ENCODE data around the gene COPS9. TPM values are rescaled to one million over a fixed set of nuclear protein-coding genes. Genes with fewer than 3 reads are reported as not detected.

Gene COPS9
- total and polyA plus RNA-seq, 12 donors: 63.7 to 469 (median 152) TPM

DNA sequence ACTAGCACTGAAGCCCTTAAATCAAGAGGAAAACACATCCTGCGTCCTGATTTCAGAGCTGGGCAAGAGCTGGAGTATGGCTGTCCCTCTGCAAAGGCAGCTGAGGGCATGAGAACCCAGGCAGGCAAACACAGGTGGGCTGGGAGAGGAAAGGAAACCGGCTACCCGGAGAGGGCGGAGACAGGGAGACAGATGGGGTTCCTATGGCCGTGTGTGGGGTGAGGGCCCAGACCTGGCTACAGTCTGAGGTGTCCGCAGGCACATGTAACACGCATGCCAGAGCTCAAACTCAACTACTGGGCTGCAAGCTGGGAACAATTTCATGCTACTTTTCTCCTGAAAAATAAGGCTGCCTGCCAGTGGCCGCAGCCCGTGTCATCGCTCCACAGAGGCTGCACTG is 2.7 kb downstream of the COPS9 start:
- WGBS, 4 donors: 89 to 94% (median 94%) methylated on average over 8 to 10 of the region's 10 CpGs
- Histone ChIP-seq H3K36me3 (replicated peaks in 1 of 2) (peaks cover 0 to 54% of the 10 kb centered on the region in 2 donors), H3K9me3 (replicated peaks in 1 of 3) (no peaks in the 10 kb centered on the region), H3K4me3 (no peak overlapping the region), H3K4me1 (replicated peaks in 1 of 2) (peaks cover 6 to 11% of the 10 kb centered on the region in 2 donors), H3K27ac (no peak overlapping the region), H3K27me3 (no peaks in the 10 kb centered on the region)
- TF ChIP-seq, protein P1, sequence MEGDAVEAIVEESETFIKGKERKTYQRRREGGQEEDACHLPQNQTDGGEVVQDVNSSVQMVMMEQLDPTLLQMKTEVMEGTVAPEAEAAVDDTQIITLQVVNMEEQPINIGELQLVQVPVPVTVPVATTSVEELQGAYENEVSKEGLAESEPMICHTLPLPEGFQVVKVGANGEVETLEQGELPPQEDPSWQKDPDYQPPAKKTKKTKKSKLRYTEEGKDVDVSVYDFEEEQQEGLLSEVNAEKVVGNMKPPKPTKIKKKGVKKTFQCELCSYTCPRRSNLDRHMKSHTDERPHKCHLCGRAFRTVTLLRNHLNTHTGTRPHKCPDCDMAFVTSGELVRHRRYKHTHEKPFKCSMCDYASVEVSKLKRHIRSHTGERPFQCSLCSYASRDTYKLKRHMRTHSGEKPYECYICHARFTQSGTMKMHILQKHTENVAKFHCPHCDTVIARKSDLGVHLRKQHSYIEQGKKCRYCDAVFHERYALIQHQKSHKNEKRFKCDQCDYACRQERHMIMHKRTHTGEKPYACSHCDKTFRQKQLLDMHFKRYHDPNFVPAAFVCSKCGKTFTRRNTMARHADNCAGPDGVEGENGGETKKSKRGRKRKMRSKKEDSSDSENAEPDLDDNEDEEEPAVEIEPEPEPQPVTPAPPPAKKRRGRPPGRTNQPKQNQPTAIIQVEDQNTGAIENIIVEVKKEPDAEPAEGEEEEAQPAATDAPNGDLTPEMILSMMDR (IDR thresholded peaks at IDR 0.05): no peak
- no peak for TF ChIP-seq POLR2A (IDR thresholded peaks at IDR 0.05)
- intact Hi-C loops (cut with DNase I): no loop called here
- DNase-seq: peak in 3 of 7 donors; percentile 6 to 27 (median 9)

DNA sequence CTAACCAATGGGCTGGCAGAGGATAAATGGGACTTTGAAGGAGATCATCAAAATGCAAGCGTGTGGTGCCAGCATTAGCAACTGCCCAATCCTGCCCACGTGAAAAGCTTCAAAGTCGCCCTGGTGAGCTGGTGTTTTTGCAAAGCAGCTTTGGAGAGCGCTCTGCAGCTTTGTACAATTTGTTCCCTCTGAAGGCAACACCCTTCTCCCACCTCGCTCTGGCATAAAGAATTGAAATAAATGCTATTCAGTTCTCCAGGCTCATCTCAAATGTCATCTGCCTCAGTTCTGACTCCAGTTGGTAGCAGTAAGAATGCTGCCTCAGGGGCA is 3.5 kb downstream of the COPS9 start:
- peaks cover 6 to 11% of the 10 kb centered on the region in 2 donors for H3K4me1 ChIP-seq (replicated peaks in 1 of 2)
- WGBS, 4 donors: 95 to 99% (median 97%) methylated on average over 5 of the region's 5 CpGs
- H3K4me3 ChIP-seq: no peak overlapping the region
- intact Hi-C loops (cut with DNase I): no loop called here
- TF ChIP-seq POLR2A (IDR thresholded peaks at IDR 0.05): no peak
- TF ChIP-seq, protein P1 (IDR thresholded peaks at IDR 0.05): no peak
- no peak overlapping the region for H3K27ac ChIP-seq
- peaks cover 0 to 62% of the 10 kb centered on the region in 2 donors for H3K36me3 ChIP-seq (replicated peaks in 1 of 2)
- no peaks in the 10 kb centered on the region for H3K9me3 ChIP-seq (replicated peaks in 1 of 3)
- no peak for DNase-seq
- no peaks in the 10 kb centered on the region for H3K27me3 ChIP-seq

DNA sequence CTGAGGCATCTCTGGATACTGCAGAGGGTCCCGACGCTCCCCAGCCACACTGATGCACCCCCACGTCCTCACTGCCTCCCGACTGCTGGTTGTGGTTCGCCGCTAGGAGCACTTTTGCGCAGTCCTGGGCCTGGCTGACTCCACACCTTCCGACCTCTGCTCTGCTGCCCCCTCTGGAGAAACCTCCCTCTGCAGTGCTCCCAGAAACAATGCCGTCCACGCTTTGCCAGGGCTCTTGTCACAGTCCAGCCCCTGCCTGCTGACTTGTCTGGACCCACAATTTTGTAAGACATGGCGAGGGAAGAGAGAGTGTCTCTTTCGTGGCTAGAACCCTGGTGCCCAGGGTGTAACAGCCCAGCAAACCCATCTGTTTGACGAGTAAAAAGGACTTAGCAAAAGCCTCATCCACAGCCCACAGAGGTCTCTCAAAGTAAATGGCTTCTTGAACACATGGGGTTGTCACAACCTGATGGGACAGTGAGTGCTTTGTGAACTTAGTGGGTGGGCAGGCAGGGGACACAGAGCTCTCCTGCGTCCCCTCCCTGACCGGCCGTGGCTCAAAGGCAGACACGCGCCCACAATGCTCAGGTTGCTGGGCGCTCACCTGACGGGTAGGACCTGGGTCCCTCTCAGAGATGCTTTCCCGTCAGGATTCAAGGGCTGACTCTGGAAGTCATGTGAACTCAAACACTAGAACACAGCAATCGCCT is 4.0 kb downstream of the COPS9 start:
- Histone ChIP-seq H3K27me3 (no peaks in the 10 kb centered on the region), H3K9me3 (replicated peaks in 1 of 3) (no peaks in the 10 kb centered on the region), H3K4me1 (replicated peaks in 1 of 2) (peaks cover 6 to 11% of the 10 kb centered on the region in 2 donors), H3K36me3 (replicated peaks in 1 of 2) (peaks cover 0 to 62% of the 10 kb centered on the region in 2 donors), H3K4me3 (no peak overlapping the region), H3K27ac (no peak overlapping the region)
- 87 to 97% (median 93%) methylated on average over 14 to 22 of the region's 22 CpGs for WGBS, 4 donors
- no peak for TF ChIP-seq POLR2A (IDR thresholded peaks at IDR 0.05)
- TF ChIP-seq, protein P1 (IDR thresholded peaks at IDR 0.05): no peak
- DNase-seq: peak in 2 of 7 donors; percentile 9 to 42
- intact Hi-C loops (cut with DNase I): no loop called here

DNA sequence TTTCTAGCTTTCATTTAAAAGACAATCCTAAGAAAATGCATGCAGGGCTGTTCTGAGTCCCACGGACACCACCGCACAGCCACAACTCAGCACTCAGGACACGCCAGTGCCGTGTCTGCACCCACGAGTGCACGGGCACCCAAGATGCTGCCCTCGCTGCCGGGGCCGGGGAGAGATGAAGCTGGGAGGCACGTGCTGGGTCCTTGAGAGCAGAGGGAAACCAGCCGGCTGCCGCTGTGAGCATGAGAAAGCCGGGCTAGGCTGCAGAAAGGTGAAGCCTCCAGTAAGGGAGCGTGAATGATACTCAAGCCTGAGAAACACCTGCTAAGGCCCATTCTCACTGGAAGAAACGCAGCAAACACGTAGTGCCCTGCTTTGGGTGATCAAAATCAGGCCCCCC is 4.8 kb downstream of the COPS9 start:
- Histone ChIP-seq H3K4me1 (replicated peaks in 1 of 2) (peaks cover 6 to 11% of the 10 kb centered on the region in 2 donors), H3K27me3 (no peaks in the 10 kb centered on the region), H3K27ac (no peak overlapping the region), H3K4me3 (no peak overlapping the region), H3K9me3 (replicated peaks in 1 of 3) (no peaks in the 10 kb centered on the region), H3K36me3 (replicated peaks in 1 of 2) (peaks cover 0 to 62% of the 10 kb centered on the region in 2 donors)
- TF ChIP-seq, protein P1 (IDR thresholded peaks at IDR 0.05): no peak
- peak in 3 of 7 donors; percentile 0 to 28 (median 4) for DNase-seq
- intact Hi-C loops (cut with DNase I): no loop called here
- 84 to 96% (median 93%) methylated on average over 9 to 16 of the region's 16 CpGs for WGBS, 4 donors
